Left ventricle myocardium inferior (tissue), 1 donor: ENCODE results near the gene NDUFA12. TPM values are rescaled to one million over a fixed set of nuclear protein-coding genes. Genes with fewer than 3 reads are reported as not detected.
"Not testable (repeated sequence)": the region's sequence is repeated elsewhere in the genome, so short reads cannot be mapped to it uniquely, and the experiment has no call there.

Experiments
- DNase-seq: peaks from one replicate; pipeline ENCODE4 v3.0.0-alpha.2; 2020
- H3K27ac ChIP-seq: fragments of 200-600 bp; replicated peaks from 2 replicates; pipeline ENCODE4 v1.8.0; 2021
- H3K27me3 ChIP-seq: fragments of 200-600 bp; 2 replicates; pipeline ENCODE4 v1.8.0; 2021; ENCODE audit warnings: low read depth
- H3K36me3 ChIP-seq: fragments of 200-600 bp; 2 replicates; pipeline ENCODE4 v1.8.0; 2021
- H3K4me1 ChIP-seq: fragments of 200-600 bp; 2 replicates; pipeline ENCODE4 v1.8.0; 2021
- H3K4me3 ChIP-seq: fragments of 200-600 bp; 2 replicates; pipeline ENCODE4 v1.8.0; 2021; ENCODE audit warnings: mild to moderate bottlenecking, moderate library complexity
- H3K9me3 ChIP-seq: fragments of 200-600 bp; replicated peaks from 2 replicates; pipeline ENCODE4 v1.8.0; 2021
- intact Hi-C: fragments of 100-400 bp; cut with micrococcal nuclease; formaldehyde crosslinking; loops from one replicate; pipeline ENCODE4 v1.11.0; 2022
- total RNA-seq: library from RNA; stranded (reverse); fragmentation: NEBNext Ultra II Directional; extraction: Animal tissue kit (Norgen Biotek cat#: 25700); gene quantifications from one replicate; pipeline ENCODE4 v1.2.1, GENCODE V29; 2021
- TF ChIP-seq, protein P1 (sequence below): fragments of 200-600 bp; IDR thresholded peaks from 2 replicates; pipeline ENCODE4 v1.8.0; 2021; ENCODE audit warnings: antibody characterized with exemption, mild to moderate bottlenecking, borderline replicate concordance
- donor health status: DM: no; HTN: yes; CAD: no; lungs with severe emphysema.

NDUFA12 gene
- total RNA-seq, 1 donor from 2014 or later, result 353 TPM

DNA sequence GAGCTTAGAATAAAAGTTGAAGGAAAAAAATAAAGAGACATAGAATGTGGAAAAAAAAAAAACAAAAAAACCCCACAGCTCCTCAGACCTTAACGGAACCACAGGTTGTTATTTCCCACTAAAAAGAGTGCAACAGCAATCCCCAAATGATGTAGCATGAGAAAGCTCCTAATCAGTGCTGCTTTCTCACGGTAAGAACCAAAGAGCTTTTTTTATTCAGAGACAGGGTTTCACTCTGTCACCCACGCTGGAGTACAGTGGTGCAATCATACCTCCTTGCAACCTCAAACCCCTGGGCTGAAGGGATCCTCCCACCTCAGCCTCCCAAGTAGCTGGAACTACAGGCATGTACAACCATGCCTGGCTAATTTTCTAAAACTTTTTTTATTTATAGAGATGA, 13.3 kb downstream of the NDUFA12 start:
- Histone ChIP-seq H3K27me3 (no peaks in the 10 kb centered on the region), H3K4me3 (no peak overlapping the region), H3K9me3 (no peaks in the 10 kb centered on the region), H3K27ac (no peak overlapping the region), H3K4me1 (peaks cover 12% of the 10 kb centered on the region), H3K36me3 (peaks cover 46% of the 10 kb centered on the region)
- DNase-seq, result no peak
- intact Hi-C loops, result no loop called here
- TF ChIP-seq, protein P1, sequence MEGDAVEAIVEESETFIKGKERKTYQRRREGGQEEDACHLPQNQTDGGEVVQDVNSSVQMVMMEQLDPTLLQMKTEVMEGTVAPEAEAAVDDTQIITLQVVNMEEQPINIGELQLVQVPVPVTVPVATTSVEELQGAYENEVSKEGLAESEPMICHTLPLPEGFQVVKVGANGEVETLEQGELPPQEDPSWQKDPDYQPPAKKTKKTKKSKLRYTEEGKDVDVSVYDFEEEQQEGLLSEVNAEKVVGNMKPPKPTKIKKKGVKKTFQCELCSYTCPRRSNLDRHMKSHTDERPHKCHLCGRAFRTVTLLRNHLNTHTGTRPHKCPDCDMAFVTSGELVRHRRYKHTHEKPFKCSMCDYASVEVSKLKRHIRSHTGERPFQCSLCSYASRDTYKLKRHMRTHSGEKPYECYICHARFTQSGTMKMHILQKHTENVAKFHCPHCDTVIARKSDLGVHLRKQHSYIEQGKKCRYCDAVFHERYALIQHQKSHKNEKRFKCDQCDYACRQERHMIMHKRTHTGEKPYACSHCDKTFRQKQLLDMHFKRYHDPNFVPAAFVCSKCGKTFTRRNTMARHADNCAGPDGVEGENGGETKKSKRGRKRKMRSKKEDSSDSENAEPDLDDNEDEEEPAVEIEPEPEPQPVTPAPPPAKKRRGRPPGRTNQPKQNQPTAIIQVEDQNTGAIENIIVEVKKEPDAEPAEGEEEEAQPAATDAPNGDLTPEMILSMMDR, result no peak

DNA sequence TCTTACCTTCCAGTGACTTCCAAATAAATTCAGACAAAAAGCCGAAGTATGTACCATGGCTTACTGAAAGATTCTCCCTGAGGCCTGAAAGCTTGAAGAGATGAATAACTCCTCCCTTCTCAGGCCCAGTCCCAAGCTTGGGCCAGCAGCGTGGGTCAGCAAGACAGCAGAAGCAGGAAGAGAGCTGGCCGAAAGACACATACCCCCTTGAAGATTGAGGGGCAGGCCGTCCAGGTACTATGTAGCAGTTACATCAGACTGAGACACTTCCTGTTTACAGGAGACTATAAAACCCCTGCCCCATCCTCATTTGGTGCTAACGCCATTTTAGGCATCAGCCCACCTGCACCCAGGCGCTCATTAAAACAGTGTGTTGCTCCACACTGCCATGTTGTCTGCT, 15.0 kb downstream of the NDUFA12 start:
- Histone ChIP-seq H3K36me3 (peaks cover 33% of the 10 kb centered on the region), H3K9me3 (no peaks in the 10 kb centered on the region), H3K4me3 (no peak overlapping the region), H3K27me3 (no peaks in the 10 kb centered on the region), H3K27ac (no peak overlapping the region), H3K4me1 (no peaks in the 10 kb centered on the region)
- TF ChIP-seq, protein P1, result no peak
- DNase-seq, result no peak
- intact Hi-C loops, result no loop called here

DNA sequence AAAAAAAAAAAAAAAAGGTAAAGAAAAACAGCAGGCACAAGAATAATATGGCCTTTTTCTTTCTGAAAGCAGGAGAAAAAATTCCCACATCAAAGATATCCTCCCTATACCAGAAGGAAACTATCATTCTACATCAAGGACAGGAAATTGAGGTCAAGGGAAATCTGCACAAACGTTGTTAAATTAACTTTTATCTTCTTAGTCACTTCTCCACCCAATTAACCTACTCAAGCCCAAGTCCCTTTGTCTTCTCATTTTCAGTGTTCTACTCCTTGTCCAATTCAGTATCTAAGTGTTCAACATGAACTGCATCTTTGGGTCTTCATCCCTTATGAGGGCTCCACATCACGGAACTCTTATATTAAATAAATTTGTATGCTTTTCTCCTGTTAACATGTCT, 15.7 kb downstream of the NDUFA12 start:
- Histone ChIP-seq H3K27me3 (no peaks in the 10 kb centered on the region), H3K36me3 (peaks cover 27% of the 10 kb centered on the region), H3K4me3 (no peak overlapping the region), H3K27ac (no peak overlapping the region), H3K9me3 (no peaks in the 10 kb centered on the region), H3K4me1 (peaks cover 6% of the 10 kb centered on the region)
- DNase-seq, result no peak
- TF ChIP-seq, protein P1, result no peak
- intact Hi-C loops, result no loop called here

DNA sequence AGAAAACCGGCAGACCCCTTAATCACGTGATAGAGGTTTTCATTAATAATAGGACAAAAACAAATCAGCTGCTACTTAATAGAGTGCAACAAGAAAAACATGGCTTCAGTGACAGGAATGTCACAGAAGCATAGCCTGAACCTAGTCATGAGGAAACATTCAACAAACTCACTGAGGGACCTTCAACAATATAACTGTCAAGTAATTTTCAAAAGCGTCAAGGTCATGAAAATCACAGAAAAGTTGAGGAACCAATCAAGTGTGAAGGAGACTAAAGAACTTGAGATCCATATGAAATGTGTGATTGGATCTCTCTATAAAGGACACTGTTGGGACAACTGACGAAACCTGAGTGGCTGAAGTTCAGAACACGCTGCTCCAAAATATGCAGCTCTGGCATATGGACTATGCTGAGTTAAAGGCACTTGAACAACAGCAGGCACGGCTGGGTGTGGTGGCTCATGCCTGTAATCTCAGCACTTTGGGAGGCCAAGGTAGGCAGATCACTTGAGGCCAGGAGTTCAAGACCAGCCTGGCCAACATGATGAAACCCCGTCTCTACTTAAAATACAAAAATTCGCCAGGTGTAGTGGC, 16.3 kb downstream of the NDUFA12 start:
- Histone ChIP-seq H3K27ac (no peak overlapping the region), H3K27me3 (no peaks in the 10 kb centered on the region), H3K9me3 (no peaks in the 10 kb centered on the region), H3K4me1 (peaks cover 12% of the 10 kb centered on the region), H3K36me3 (peaks cover 21% of the 10 kb centered on the region), H3K4me3 (no peak overlapping the region)
- TF ChIP-seq, protein P1, result no peak
- no peak for DNase-seq
- intact Hi-C loops, result no loop called here

DNA sequence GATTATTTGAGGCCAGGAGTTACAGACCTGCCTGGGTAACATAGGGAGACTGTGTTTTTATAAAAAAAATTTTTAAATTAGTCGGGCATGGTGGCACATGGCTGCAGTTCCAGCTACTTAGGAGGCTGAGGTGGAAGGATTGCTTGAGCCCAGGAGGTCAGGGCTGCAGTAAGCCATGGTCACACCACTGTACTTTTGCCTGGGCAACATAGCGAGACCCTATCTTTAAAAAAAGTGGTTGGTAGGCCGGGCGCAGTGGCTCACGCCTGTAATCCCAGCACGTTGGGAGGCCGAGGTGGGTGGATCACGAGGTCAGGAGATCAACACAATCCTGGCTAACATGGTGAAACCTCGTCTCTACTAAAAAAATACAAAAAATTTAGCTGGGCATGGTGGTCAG, 18.4 kb downstream of the NDUFA12 start:
- Histone ChIP-seq H3K36me3 (peaks cover 12% of the 10 kb centered on the region), H3K4me1 (peaks cover 25% of the 10 kb centered on the region)
- H3K27ac ChIP-seq, intact Hi-C loops, H3K4me3 ChIP-seq, H3K9me3 ChIP-seq, H3K27me3 ChIP-seq, DNase-seq: not testable (repeated sequence)

DNA sequence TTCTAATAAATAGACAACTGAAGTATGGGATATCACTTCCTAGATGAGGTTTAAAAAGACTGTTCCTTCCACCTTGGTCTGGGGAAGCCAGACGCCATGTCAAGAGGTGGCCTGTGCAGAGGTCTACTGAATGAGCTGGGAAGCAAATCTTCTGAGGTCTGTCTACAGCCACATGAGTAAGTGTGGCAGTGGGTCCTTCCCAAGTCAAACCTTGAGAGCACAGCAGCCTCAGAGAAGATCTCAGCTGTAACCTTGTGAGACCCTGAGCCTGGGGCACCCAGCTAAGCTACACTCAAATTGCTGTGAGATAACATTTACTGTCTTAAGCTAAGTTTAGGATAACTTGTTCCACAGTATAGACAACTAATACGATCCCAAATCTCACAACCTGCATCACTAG, 20.2 kb downstream of the NDUFA12 start:
- TF ChIP-seq, protein P1, result no peak
- intact Hi-C loops, result no loop called here
- Histone ChIP-seq H3K36me3 (peaks cover 8% of the 10 kb centered on the region), H3K4me1 (peaks cover 26% of the 10 kb centered on the region), H3K27me3 (no peaks in the 10 kb centered on the region), H3K9me3 (no peaks in the 10 kb centered on the region), H3K4me3 (no peak overlapping the region), H3K27ac (no peak overlapping the region)
- no peak for DNase-seq
